ENCODE data around the gene TIAM1.

The TIAM1 gene

GRCh38 chr21:31194510-31195293, 149.4 kb downstream of the TIAM1 start:
- H3K4me1 ChIP-seq (ENCODE audit: control insufficient read depth, low read length), result no peaks in the 10 kb centered on the region
- H3K36me3 ChIP-seq (ENCODE audit: control insufficient read depth, low read length), result no peaks in the 10 kb centered on the region

GRCh38 chr21:31193761-31194160, 150.3 kb downstream of the TIAM1 start:
- Histone ChIP-seq H3K4me2 (ENCODE audit: low read length) (no peak overlapping the region), H3K27ac (ENCODE audit: low read depth, low read length) (no peak overlapping the region), H4K20me1 (ENCODE audit: control insufficient read depth, insufficient read depth, low read depth, low read length) (no peaks in the 10 kb centered on the region), H3F3A (ENCODE audit: control insufficient read depth, insufficient read depth) (0 out of 2 replicates have a peak, but pooled peaks cover under 1% of the 10 kb centered on the region), H3K36me3 (ENCODE audit: control insufficient read depth, low read length) (no peaks in the 10 kb centered on the region), H3K4me1 (ENCODE audit: control insufficient read depth, low read length) (no peaks in the 10 kb centered on the region), H3K4me3 (ENCODE audit: low read length) (no peak overlapping the region), H3K9me2 (replicated peaks; ENCODE audit: control insufficient read depth, low read length) (no peaks in the 10 kb centered on the region), H3K27me3 (ENCODE audit: control insufficient read depth, low read length) (no peaks in the 10 kb centered on the region), H3K9me3 (ENCODE audit: control insufficient read depth, insufficient read depth, low read length) (no peaks in the 10 kb centered on the region), H3K79me2 (ENCODE audit: control insufficient read depth, low read length) (no peaks in the 10 kb centered on the region)
- no peak for TF ChIP-seq EZH2phosphoT487 (IDR thresholded peaks at IDR 0.05; ENCODE audit: borderline replicate concordance, low read length)
- TF ChIP-seq CTCF (IDR thresholded peaks at IDR 0.05; ENCODE audit: low read depth, low read length, poor library complexity, severe bottlenecking), result no peak

More at GRCh38 chr21:31194510-31195293, 149.4 kb downstream of the TIAM1 start:
- Histone ChIP-seq H3K9me2 (replicated peaks; ENCODE audit: control insufficient read depth, low read length) (no peaks in the 10 kb centered on the region), H3K4me2 (ENCODE audit: low read length) (no peak overlapping the region), H3K4me3 (ENCODE audit: low read length) (no peak overlapping the region), H3F3A (ENCODE audit: control insufficient read depth, insufficient read depth) (0 out of 2 replicates have a peak, but pooled peaks cover 2% of the 10 kb centered on the region), H3K27me3 (ENCODE audit: control insufficient read depth, low read length) (no peaks in the 10 kb centered on the region), H4K20me1 (ENCODE audit: control insufficient read depth, insufficient read depth, low read depth, low read length) (no peaks in the 10 kb centered on the region), H3K79me2 (ENCODE audit: control insufficient read depth, low read length) (no peaks in the 10 kb centered on the region), H3K9me3 (ENCODE audit: control insufficient read depth, insufficient read depth, low read length) (no peaks in the 10 kb centered on the region), H3K27ac (ENCODE audit: low read depth, low read length) (no peak overlapping the region)
- TF ChIP-seq EZH2phosphoT487 (IDR thresholded peaks at IDR 0.05; ENCODE audit: borderline replicate concordance, low read length), result no peak
- no peak for TF ChIP-seq CTCF (IDR thresholded peaks at IDR 0.05; ENCODE audit: low read depth, low read length, poor library complexity, severe bottlenecking)

GRCh38 chr21:31191553-31191952, 152.5 kb downstream of the TIAM1 start:
- Histone ChIP-seq H3K4me1 (ENCODE audit: control insufficient read depth, low read length) (no peaks in the 10 kb centered on the region), H3K36me3 (ENCODE audit: control insufficient read depth, low read length) (no peaks in the 10 kb centered on the region), H3K27ac (ENCODE audit: low read depth, low read length) (no peak overlapping the region), H3K27me3 (ENCODE audit: control insufficient read depth, low read length) (no peaks in the 10 kb centered on the region), H3K4me3 (ENCODE audit: low read length) (no peak overlapping the region), H3F3A (ENCODE audit: control insufficient read depth, insufficient read depth) (no peaks in the 10 kb centered on the region), H3K9me2 (replicated peaks; ENCODE audit: control insufficient read depth, low read length) (no peaks in the 10 kb centered on the region), H4K20me1 (ENCODE audit: control insufficient read depth, insufficient read depth, low read depth, low read length) (no peaks in the 10 kb centered on the region), H3K4me2 (ENCODE audit: low read length) (no peak overlapping the region), H3K9me3 (ENCODE audit: control insufficient read depth, insufficient read depth, low read length) (no peaks in the 10 kb centered on the region), H3K79me2 (ENCODE audit: control insufficient read depth, low read length) (no peaks in the 10 kb centered on the region)
- no peak for TF ChIP-seq CTCF (IDR thresholded peaks at IDR 0.05; ENCODE audit: low read depth, low read length, poor library complexity, severe bottlenecking)
- no peak for TF ChIP-seq EZH2phosphoT487 (IDR thresholded peaks at IDR 0.05; ENCODE audit: borderline replicate concordance, low read length)

All from DOHH2 (cell line).